Hepatocyte (in vitro differentiated cells): Measurements from ENCODE around the gene SNRPB2. TPM values are rescaled to one million over a fixed set of nuclear protein-coding genes. Genes with fewer than 3 reads are reported as not detected.

Experiments
- DNase-seq: peaks from one replicate; pipeline ENCODE4 v3.0.0-alpha.2; 2016; ENCODE audit warnings: low spot score
- H2AFZ ChIP-seq: fragments of 200-600 bp; sonication (generic); 2 replicates; pipeline ENCODE4 v1.6.0; 2016; ENCODE audit warnings: antibody characterized with exemption, mild to moderate bottlenecking
- H3K27ac ChIP-seq: fragments of 200-600 bp; sonication (generic); 2 replicates; pipeline ENCODE4 v1.5.1; 2016; ENCODE audit warnings: mild to moderate bottlenecking
- H3K27me3 ChIP-seq: fragments of 200-600 bp; sonication (generic); 2 replicates; pipeline ENCODE4 v1.6.1; 2016
- H3K36me3 ChIP-seq: fragments of 200-600 bp; sonication (generic); replicated peaks from 2 replicates; pipeline ENCODE4 v1.5.1; 2016; ENCODE audit warnings: low read depth; ENCODE audit not compliant: insufficient read depth
- H3K4me1 ChIP-seq: fragments of 200-600 bp; sonication (generic); 2 replicates; pipeline ENCODE4 v1.5.1; 2016; ENCODE audit warnings: mild to moderate bottlenecking, moderate library complexity; ENCODE audit not compliant: insufficient read depth
- H3K4me2 ChIP-seq: fragments of 200-600 bp; sonication (generic); 2 replicates; pipeline ENCODE4 v1.6.0; 2016
- H3K4me3 ChIP-seq: fragments of 200-600 bp; sonication (generic); 2 replicates; pipeline ENCODE4 v1.5.1; 2016; ENCODE audit warnings: mild to moderate bottlenecking
- H3K79me2 ChIP-seq: fragments of 200-600 bp; sonication (generic); 2 replicates; pipeline ENCODE4 v1.6.0; 2017; ENCODE audit warnings: mild to moderate bottlenecking
- H3K9me2 ChIP-seq: fragments of 200-600 bp; sonication (generic); replicated peaks from 2 replicates; pipeline ENCODE4 v1.6.0; 2017; ENCODE audit warnings: mild to moderate bottlenecking; ENCODE audit not compliant: insufficient read depth
- H3K9me3 ChIP-seq: fragments of 200-600 bp; sonication (generic); 2 replicates; pipeline ENCODE4 v1.5.1; 2016; ENCODE audit warnings: low read depth, mild to moderate bottlenecking
- H4K20me1 ChIP-seq: fragments of 200-600 bp; sonication (generic); 2 replicates; pipeline ENCODE4 v1.6.0; 2016; ENCODE audit warnings: mild to moderate bottlenecking; ENCODE audit not compliant: insufficient read depth, poor library complexity, severe bottlenecking
- CTCF ChIP-seq: fragments of 200-600 bp; sonication (generic); IDR thresholded peaks from 2 replicates; pipeline ENCODE4 v1.5.1; 2016; ENCODE audit warnings: antibody characterized with exemption, mild to moderate bottlenecking; ENCODE audit not compliant: poor library complexity
- EZH2 ChIP-seq: fragments of 200-600 bp; sonication (generic); IDR thresholded peaks from 2 replicates; pipeline ENCODE4 v1.6.1; 2016; ENCODE audit warnings: antibody characterized with exemption, mild to moderate bottlenecking, borderline replicate concordance
- EZH2phosphoT487 ChIP-seq: fragments of 200-600 bp; sonication (generic); IDR thresholded peaks from one replicate; pipeline ENCODE4 v1.6.1; 2018; ENCODE audit warnings: antibody characterized with exemption, mild to moderate bottlenecking, low read depth, moderate library complexity; ENCODE audit not compliant: unreplicated experiment, severe bottlenecking
- WGBS: methylation state at CpG from one replicate; pipeline ENCODE4 v1.1.6; 2016; ENCODE audit warnings: low lambda C conversion rate; ENCODE audit errors: missing lambda C conversion rate; 5-methylcytosine and 5-hydroxymethylcytosine counted together
- polyA plus RNA-seq: library from polyadenylated mRNA; unstranded; fragments of >200 nt; fragmentation: Nextera tagmentation; extraction: Ambion mirVana; gene quantifications from 2 replicates; pipeline ENCODE4 v1.2.1, GENCODE V29; 2016
- total RNA-seq: library from RNA; depleted of rRNA; stranded (reverse); fragments of >200 nt; gene quantifications from 2 replicates; pipeline ENCODE4 v1.2.3, GENCODE V29; 2014

SNRPB2 gene
- total and polyA plus RNA-seq, 2 experiments from 2014 or later, result 64.3 to 95.0 TPM

DNA sequence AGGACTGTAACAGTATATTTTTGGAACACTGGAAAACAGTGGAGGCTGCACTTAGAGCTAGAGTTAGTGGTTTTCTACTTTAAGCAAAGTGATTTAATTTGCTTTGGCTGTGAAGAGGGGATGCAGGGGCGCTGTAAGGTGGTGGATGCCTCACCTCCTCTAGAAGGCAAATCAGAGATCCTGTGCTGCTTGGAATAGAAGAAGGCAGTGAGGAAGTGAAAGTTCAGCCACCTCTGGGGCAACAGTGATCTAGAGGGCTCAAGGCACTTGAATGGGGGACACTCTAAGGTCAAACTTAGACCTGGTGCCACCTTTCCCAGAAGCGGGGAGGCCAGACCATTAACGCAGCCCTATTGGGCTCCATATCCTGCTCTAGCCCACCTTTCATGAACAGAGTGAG, 19.0 kb upstream of the SNRPB2 start:
- TF ChIP-seq CTCF (no peak), EZH2 (no peak), EZH2phosphoT487 (no peak)
- Histone ChIP-seq H3K27me3 (no peaks in the 10 kb centered on the region), H3K4me2 (no peak overlapping the region), H3K9me2 (no peaks in the 10 kb centered on the region), H3K9me3 (no peaks in the 10 kb centered on the region), H3K79me2 (no peaks in the 10 kb centered on the region), H3K4me1 (no peaks in the 10 kb centered on the region), H3K27ac (no peak overlapping the region), H3K36me3 (no peaks in the 10 kb centered on the region), H2AFZ (no peak overlapping the region), H3K4me3 (no peak overlapping the region), H4K20me1 (no peaks in the 10 kb centered on the region)
- no peak for DNase-seq
- 90% methylated on average over 3 of the region's 3 CpGs for WGBS

GRCh38 chr20:16711661-16712258, 18.1 kb upstream of the SNRPB2 start:
- 86% methylated on average over 4 of the region's 4 CpGs for WGBS
- H3K9me2 ChIP-seq, result no peaks in the 10 kb centered on the region
- H3K4me2 ChIP-seq, result no peak overlapping the region
- no peak overlapping the region for H2AFZ ChIP-seq
- no peaks in the 10 kb centered on the region for H3K27me3 ChIP-seq
- H3K4me1 ChIP-seq, result no peaks in the 10 kb centered on the region
- no peaks in the 10 kb centered on the region for H3K36me3 ChIP-seq
- no peaks in the 10 kb centered on the region for H3K79me2 ChIP-seq
- no peaks in the 10 kb centered on the region for H3K9me3 ChIP-seq
- no peaks in the 10 kb centered on the region for H4K20me1 ChIP-seq
- H3K4me3 ChIP-seq, result no peak overlapping the region
- DNase-seq, result no peak
- H3K27ac ChIP-seq, result no peak overlapping the region
- TF ChIP-seq CTCF, result no peak
- TF ChIP-seq EZH2phosphoT487, result no peak
- TF ChIP-seq EZH2, result no peak

DNA sequence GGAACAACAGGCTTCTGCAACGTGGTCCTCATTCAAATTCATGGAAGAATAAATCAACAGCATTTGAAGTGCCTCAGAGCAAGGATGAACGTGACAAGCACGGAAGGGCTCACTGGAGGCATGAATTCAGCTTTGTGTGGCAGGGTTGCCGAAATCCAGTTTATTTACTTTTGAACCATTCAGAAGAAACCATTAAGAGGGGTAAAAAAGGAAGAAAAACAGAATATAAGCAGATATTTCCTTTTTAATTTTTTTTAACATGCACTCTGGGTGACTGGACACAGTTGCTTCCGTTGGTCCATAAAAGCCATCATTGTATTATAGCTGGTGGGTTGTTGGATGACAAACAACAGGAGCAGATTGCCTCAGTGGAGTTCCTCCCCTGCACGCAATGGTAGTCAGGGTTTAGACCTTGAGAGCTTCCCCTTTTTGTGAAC, 17.3 kb upstream of the SNRPB2 start:
- Histone ChIP-seq H4K20me1 (no peaks in the 10 kb centered on the region), H3K9me2 (no peaks in the 10 kb centered on the region), H3K4me1 (no peaks in the 10 kb centered on the region), H3K4me2 (no peak overlapping the region), H3K9me3 (no peaks in the 10 kb centered on the region), H3K79me2 (no peaks in the 10 kb centered on the region), H3K36me3 (no peaks in the 10 kb centered on the region), H3K27me3 (no peaks in the 10 kb centered on the region), H2AFZ (no peak overlapping the region), H3K27ac (no peak overlapping the region), H3K4me3 (no peak overlapping the region)
- WGBS, result 75% methylated on average over 6 of the region's 6 CpGs
- TF ChIP-seq CTCF (no peak), EZH2phosphoT487 (no peak), EZH2 (no peak)
- no peak for DNase-seq

- Histone ChIP-seq H3K9me3 (no peaks in the 10 kb centered on the region), H3K79me2 (no peaks in the 10 kb centered on the region), H3K4me3 (no peak overlapping the region), H3K4me1 (no peaks in the 10 kb centered on the region), H3K9me2 (no peaks in the 10 kb centered on the region), H4K20me1 (no peaks in the 10 kb centered on the region), H2AFZ (no peak overlapping the region), H3K27ac (no peak overlapping the region), H3K36me3 (no peaks in the 10 kb centered on the region), H3K4me2 (no peak overlapping the region), H3K27me3 (no peaks in the 10 kb centered on the region)
- DNase-seq, result no peak
- TF ChIP-seq CTCF (no peak), EZH2 (no peak), EZH2phosphoT487 (no peak)
Measured at GRCh38 chr20:16713066-16713465, 16.8 kb upstream of the SNRPB2 start.
